Astrocyte (in vitro differentiated cells and primary cell): ENCODE measurements around the gene FGF1. TPM values are rescaled to one million over a fixed set of nuclear protein-coding genes. Genes with fewer than 3 reads are reported as not detected.

Experiments
- DNase-seq: peaks from one replicate; pipeline ENCODE4 v3.0.0-alpha.2; 2010; ENCODE audit warnings: low read depth
- FAIRE-seq: peaks from 2 replicates; lab custom pipeline; 2011; peaks lifted over from hg19 to GRCh38; lab: Jason Lieb, UNC
- H2AFZ ChIP-seq: 2 replicates; pipeline ENCODE4 v1.6.0; 2012; ENCODE audit warnings: low read depth, low read length, inconsistent platforms
- H3K27ac ChIP-seq: 2 replicates; pipeline ENCODE4 v1.5.1; 2011; ENCODE audit warnings: low read depth, low read length, inconsistent platforms
- H3K27me3 ChIP-seq: 2 replicates; pipeline ENCODE4 v1.6.0; 2011; ENCODE audit warnings: low read length, inconsistent platforms; ENCODE audit not compliant: insufficient read depth
- H3K36me3 ChIP-seq: 2 replicates; pipeline ENCODE4 v1.5.1; 2011; ENCODE audit warnings: low read length, inconsistent platforms; ENCODE audit not compliant: insufficient read depth
- H3K4me1 ChIP-seq: 2 replicates; pipeline ENCODE4 v1.5.1; 2011; ENCODE audit warnings: low read length, inconsistent platforms; ENCODE audit not compliant: insufficient read depth
- H3K4me2 ChIP-seq: 2 replicates; pipeline ENCODE4 v1.6.0; 2012; ENCODE audit warnings: low read length, inconsistent platforms
- H3K4me3 ChIP-seq: 2 replicates; pipeline ENCODE4 v1.5.1; 2011; ENCODE audit warnings: low read depth, mild to moderate bottlenecking, low read length, inconsistent platforms; ENCODE audit not compliant: insufficient read depth
- H3K79me2 ChIP-seq: 2 replicates; pipeline ENCODE4 v1.6.0; 2012; ENCODE audit warnings: mild to moderate bottlenecking, low read length, inconsistent platforms; ENCODE audit not compliant: insufficient read depth
- H3K9ac ChIP-seq: 2 replicates; pipeline ENCODE4 v1.6.0; 2012; ENCODE audit warnings: mild to moderate bottlenecking, low read length, inconsistent platforms
- H3K9me3 ChIP-seq: 2 replicates; pipeline ENCODE4 v1.5.1; 2012; ENCODE audit warnings: low read depth, mild to moderate bottlenecking, low read length, inconsistent platforms; ENCODE audit not compliant: insufficient read depth
- H4K20me1 ChIP-seq: 2 replicates; pipeline ENCODE4 v1.6.0; 2012; ENCODE audit warnings: low read length, inconsistent platforms; ENCODE audit not compliant: insufficient read depth
- H3K27ac Mint-ChIP-seq: one replicate; pipeline ENCODE4 v1.8.0; 2021; ENCODE audit warnings: mild to moderate bottlenecking, mixed read lengths; ENCODE audit not compliant: unreplicated experiment
- H3K27me3 Mint-ChIP-seq: one replicate; pipeline ENCODE4 v1.8.0; 2021; ENCODE audit warnings: low read depth, mixed read lengths; ENCODE audit not compliant: unreplicated experiment
- H3K36me3 Mint-ChIP-seq: one replicate; pipeline ENCODE4 v1.8.0; 2021; ENCODE audit warnings: low read depth, mixed read lengths; ENCODE audit not compliant: unreplicated experiment
- H3K4me1 Mint-ChIP-seq: one replicate; pipeline ENCODE4 v1.8.0; 2021; ENCODE audit warnings: low read depth, mixed read lengths; ENCODE audit not compliant: unreplicated experiment
- H3K4me3 Mint-ChIP-seq: one replicate; pipeline ENCODE4 v1.8.0; 2021; ENCODE audit warnings: mild to moderate bottlenecking, moderate library complexity, mixed read lengths; ENCODE audit not compliant: unreplicated experiment
- H3K9me3 Mint-ChIP-seq: one replicate; pipeline ENCODE4 v1.8.0; 2021; ENCODE audit warnings: mild to moderate bottlenecking, mixed read lengths; ENCODE audit not compliant: unreplicated experiment
- EZH2 ChIP-seq: IDR thresholded peaks from 2 replicates; pipeline ENCODE4 v1.6.1; 2012; ENCODE audit warnings: mild to moderate bottlenecking, low read length, inconsistent platforms; ENCODE audit not compliant: insufficient read depth
- total RNA-seq: library from RNA; stranded (reverse); gene quantifications from 2 replicates; pipeline ENCODE4 v1.2.1, GENCODE V29; 2021
- TF ChIP-seq, protein P1 (sequence below): IDR thresholded peaks from 2 replicates; pipeline ENCODE4 v1.5.1; 2011; ENCODE audit warnings: low read depth, mild to moderate bottlenecking, inconsistent platforms, low read length, moderate library complexity; ENCODE audit not compliant: insufficient read depth

FGF1 gene
- total RNA-seq, 1 donor from 2014 or later = 70.9 TPM

DNA sequence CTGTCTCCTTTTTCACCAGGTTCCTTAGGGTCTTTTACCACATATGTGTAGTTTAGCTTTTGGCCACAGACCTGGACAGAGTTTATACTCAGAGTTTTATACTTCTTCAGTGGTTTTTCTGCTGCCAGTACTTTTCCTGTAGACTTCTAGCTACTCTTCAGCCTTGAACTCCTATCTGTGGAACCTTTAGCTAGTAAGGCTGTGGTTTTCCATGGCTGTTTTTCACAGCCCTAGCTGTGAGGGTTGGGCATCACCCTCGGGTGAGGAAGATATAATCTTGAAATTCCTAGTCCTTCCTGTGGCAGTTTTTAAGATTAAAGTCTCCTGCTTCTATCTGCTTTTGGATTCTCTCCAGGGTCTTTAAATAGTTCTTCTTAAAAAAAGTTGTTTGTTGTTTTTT is 109.1 kb downstream of the FGF1 start:
- TF ChIP-seq EZH2 = no peak
- TF ChIP-seq, protein P1, sequence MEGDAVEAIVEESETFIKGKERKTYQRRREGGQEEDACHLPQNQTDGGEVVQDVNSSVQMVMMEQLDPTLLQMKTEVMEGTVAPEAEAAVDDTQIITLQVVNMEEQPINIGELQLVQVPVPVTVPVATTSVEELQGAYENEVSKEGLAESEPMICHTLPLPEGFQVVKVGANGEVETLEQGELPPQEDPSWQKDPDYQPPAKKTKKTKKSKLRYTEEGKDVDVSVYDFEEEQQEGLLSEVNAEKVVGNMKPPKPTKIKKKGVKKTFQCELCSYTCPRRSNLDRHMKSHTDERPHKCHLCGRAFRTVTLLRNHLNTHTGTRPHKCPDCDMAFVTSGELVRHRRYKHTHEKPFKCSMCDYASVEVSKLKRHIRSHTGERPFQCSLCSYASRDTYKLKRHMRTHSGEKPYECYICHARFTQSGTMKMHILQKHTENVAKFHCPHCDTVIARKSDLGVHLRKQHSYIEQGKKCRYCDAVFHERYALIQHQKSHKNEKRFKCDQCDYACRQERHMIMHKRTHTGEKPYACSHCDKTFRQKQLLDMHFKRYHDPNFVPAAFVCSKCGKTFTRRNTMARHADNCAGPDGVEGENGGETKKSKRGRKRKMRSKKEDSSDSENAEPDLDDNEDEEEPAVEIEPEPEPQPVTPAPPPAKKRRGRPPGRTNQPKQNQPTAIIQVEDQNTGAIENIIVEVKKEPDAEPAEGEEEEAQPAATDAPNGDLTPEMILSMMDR = no peak
- Histone ChIP-seq H3K4me1 (no peaks in the 10 kb centered on the region), H4K20me1 (no peaks in the 10 kb centered on the region), H2AFZ (no peak overlapping the region), H3K9ac (no peak overlapping the region), H3K79me2 (no peaks in the 10 kb centered on the region), H3K4me3 (no peak overlapping the region), H3K36me3 (no peaks in the 10 kb centered on the region), H3K27ac (no peak overlapping the region), H3K4me2 (no peak overlapping the region), H3K27me3 (no peaks in the 10 kb centered on the region), H3K9me3 (no peaks in the 10 kb centered on the region)
- Mint-ChIP-seq H3K27me3 (peaks cover 3% of the 10 kb centered on the region), H3K36me3 (peaks cover 3% of the 10 kb centered on the region), H3K4me1 (peaks cover 5% of the 10 kb centered on the region), H3K4me3 (no peak overlapping the region), H3K9me3 (peaks cover 3% of the 10 kb centered on the region), H3K27ac (no peak overlapping the region)
- DNase-seq (no peak), FAIRE-seq (no peak)

DNA sequence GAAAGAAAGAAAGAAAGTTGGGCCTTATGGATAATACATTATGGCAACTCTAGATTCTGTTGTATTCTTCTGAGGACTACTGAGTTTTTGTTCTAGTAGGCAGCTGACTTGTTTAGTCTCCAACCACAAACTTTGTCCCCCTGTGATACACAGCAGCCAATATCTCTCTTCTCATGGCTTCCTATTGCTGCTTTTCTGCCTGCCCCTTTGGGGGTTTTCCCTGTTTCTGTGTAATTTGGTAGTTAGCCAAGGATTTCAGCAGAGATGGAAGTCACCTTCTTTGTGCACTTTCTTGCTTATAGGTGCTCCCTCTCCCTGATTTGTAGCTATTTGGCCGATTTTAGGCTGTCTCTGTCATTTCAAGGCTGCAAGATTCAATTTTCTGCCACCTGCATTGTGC is 109.6 kb downstream of the FGF1 start:
- DNase-seq = no peak
- no peaks in the 10 kb centered on the region for H3K36me3 ChIP-seq
- no peak overlapping the region for H3K4me2 ChIP-seq
- no peaks in the 10 kb centered on the region for H4K20me1 ChIP-seq
- H3K9me3 ChIP-seq = no peaks in the 10 kb centered on the region
- H2AFZ ChIP-seq = no peak overlapping the region
- Mint-ChIP-seq H3K9me3 (peaks cover 3% of the 10 kb centered on the region), H3K36me3 (peaks cover 3% of the 10 kb centered on the region), H3K27ac (no peak overlapping the region), H3K27me3 (no peaks in the 10 kb centered on the region), H3K4me1 (peaks cover 5% of the 10 kb centered on the region), H3K4me3 (no peak overlapping the region)
- H3K27me3 ChIP-seq = no peaks in the 10 kb centered on the region
- no peak overlapping the region for H3K4me3 ChIP-seq
- no peaks in the 10 kb centered on the region for H3K4me1 ChIP-seq
- FAIRE-seq = no peak
- H3K79me2 ChIP-seq = no peaks in the 10 kb centered on the region
- no peak for TF ChIP-seq EZH2
- TF ChIP-seq, protein P1 = no peak
- no peak overlapping the region for H3K27ac ChIP-seq
- H3K9ac ChIP-seq = no peak overlapping the region

DNA sequence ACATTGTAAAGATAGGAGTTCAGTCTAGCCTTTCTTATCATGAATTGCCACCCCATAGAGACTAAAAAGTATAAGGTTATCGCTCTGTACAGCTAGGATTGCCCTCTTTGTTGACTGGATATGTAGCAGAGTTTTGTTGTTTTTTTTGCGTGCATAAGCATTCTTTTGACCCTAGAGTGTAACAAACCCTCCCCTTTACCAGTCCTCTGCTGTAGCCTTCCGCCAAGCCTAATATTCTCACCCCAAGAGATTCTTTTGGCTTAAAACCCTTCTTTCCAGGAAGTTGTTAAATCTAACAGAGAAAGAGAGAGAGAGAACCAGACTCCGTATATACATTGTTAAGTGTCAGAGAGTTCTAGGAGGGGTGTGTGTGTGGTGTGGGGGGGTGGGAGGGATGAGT is 113.9 kb downstream of the FGF1 start:
- Histone ChIP-seq H3K4me1 (peaks cover 3% of the 10 kb centered on the region), H3K9me3 (no peaks in the 10 kb centered on the region), H3K79me2 (no peaks in the 10 kb centered on the region), H3K4me2 (no peak overlapping the region), H3K36me3 (no peaks in the 10 kb centered on the region), H3K4me3 (no peak overlapping the region), H3K27ac (no peak overlapping the region), H2AFZ (no peak overlapping the region), H4K20me1 (no peaks in the 10 kb centered on the region), H3K9ac (no peak overlapping the region), H3K27me3 (no peaks in the 10 kb centered on the region)
- H3K36me3 Mint-ChIP-seq = no peaks in the 10 kb centered on the region
- no peak overlapping the region for H3K27ac Mint-ChIP-seq
- no peak for DNase-seq
- no peak overlapping the region for H3K4me3 Mint-ChIP-seq
- H3K27me3 Mint-ChIP-seq = no peaks in the 10 kb centered on the region
- H3K9me3 Mint-ChIP-seq = no peaks in the 10 kb centered on the region
- no peak for TF ChIP-seq EZH2
- TF ChIP-seq, protein P1 = no peak
- peaks cover 20% of the 10 kb centered on the region for H3K4me1 Mint-ChIP-seq
- no peak for FAIRE-seq
